Aorta (tissue), 5 donors: ENCODE data around the gene RANBP3. TPM values are rescaled to one million over a fixed set of nuclear protein-coding genes. Genes with fewer than 3 reads are reported as not detected.

Source experiments
- ATAC-seq: fragments of 200-7000 bp; cut with Tn5 transposase; one replicate; pipeline ENCODE4 v1.9.1; 2022; ENCODE audit warnings: moderate library complexity; ENCODE audit not compliant: low FRiP score
- DNase-seq, 2 donors: peaks; one replicate each; pipeline ENCODE4 v3.0.0-alpha.2; 2020
- H3K27ac ChIP-seq, 2 donors: one replicate each; pipeline ENCODE4 v1.5.1; 2013; ENCODE audit warnings: low read length in 2 of 2, mild to moderate bottlenecking in 2 of 2, moderate library complexity in 2 of 2, control low read depth in 1 of 2, inconsistent platforms in 1 of 2, low read depth in 1 of 2
- H3K27me3 ChIP-seq, 2 donors: one replicate each; pipeline ENCODE4 v1.6.1; 2013; ENCODE audit warnings: control low read depth in 1 of 2, low read length in 1 of 2, mild to moderate bottlenecking in 1 of 2, moderate library complexity in 1 of 2; ENCODE audit not compliant: insufficient read depth in 2 of 2, control insufficient read depth in 1 of 2
- H3K36me3 ChIP-seq, 2 donors: one replicate each; pipeline ENCODE4 v1.6.1; 2013; ENCODE audit warnings: control low read depth in 1 of 2, low read length in 1 of 2, mild to moderate bottlenecking in 1 of 2; ENCODE audit not compliant: insufficient read depth in 2 of 2, control insufficient read depth in 1 of 2
- H3K4me1 ChIP-seq, 2 donors: one replicate each; pipeline ENCODE4 v1.6.1; 2013; ENCODE audit warnings: low read length in 2 of 2, control low read depth in 1 of 2, mild to moderate bottlenecking in 1 of 2, moderate library complexity in 1 of 2; ENCODE audit not compliant: insufficient read depth in 2 of 2, control insufficient read depth in 1 of 2
- H3K4me3 ChIP-seq, 2 donors: one replicate each; pipeline ENCODE4 v1.5.1; 2013; ENCODE audit warnings: low read length in 2 of 2, control low read depth in 1 of 2, mild to moderate bottlenecking in 1 of 2
- H3K9me3 ChIP-seq: one replicate; pipeline ENCODE4 v1.6.1; 2013; ENCODE audit warnings: mild to moderate bottlenecking, low read length; ENCODE audit not compliant: control insufficient read depth
- WGBS, 2 donors: extraction: QIAGEN DNeasy Blood & Tissue Kit; methylation state at CpG; one replicate each; pipeline ENCODE4 v1.1.7; 2013; 5-methylcytosine and 5-hydroxymethylcytosine counted together
- intact Hi-C, 2 donors: fragments of 100-400 bp; cut with DNase I; formaldehyde crosslinking; loops; one replicate each; pipeline versions ENCODE4 v1.14.2 to v1.15.0; 2022
- polyA plus RNA-seq, 2 donors: library from polyadenylated mRNA; stranded (reverse); fragments of 200-250 nt; gene quantifications; one replicate each; pipeline ENCODE4 v1.2.3, GENCODE V29; 2013
- total RNA-seq, 2 donors: library from RNA; stranded (reverse); fragmentation: NEBNext Ultra II Directional; extraction: Animal tissue kit (Norgen Biotek cat#: 25700); gene quantifications; one replicate each; pipeline ENCODE4 v1.2.1, GENCODE V29; 2021
- donor health status: healthy with polysubstance abuse.
- donor health status: Bipolar disorder and iron deficiency.
- donor health status: DM: no; HTN: no; CAD: no.
- donor health status: DM: no; HTN: no; CAD: no.
- donor health status: DM: yes; HTN: yes; CAD: no.

Gene RANBP3
- total and polyA plus RNA-seq, 4 donors, result 19.5 to 63.2 (median 50.6) TPM

DNA sequence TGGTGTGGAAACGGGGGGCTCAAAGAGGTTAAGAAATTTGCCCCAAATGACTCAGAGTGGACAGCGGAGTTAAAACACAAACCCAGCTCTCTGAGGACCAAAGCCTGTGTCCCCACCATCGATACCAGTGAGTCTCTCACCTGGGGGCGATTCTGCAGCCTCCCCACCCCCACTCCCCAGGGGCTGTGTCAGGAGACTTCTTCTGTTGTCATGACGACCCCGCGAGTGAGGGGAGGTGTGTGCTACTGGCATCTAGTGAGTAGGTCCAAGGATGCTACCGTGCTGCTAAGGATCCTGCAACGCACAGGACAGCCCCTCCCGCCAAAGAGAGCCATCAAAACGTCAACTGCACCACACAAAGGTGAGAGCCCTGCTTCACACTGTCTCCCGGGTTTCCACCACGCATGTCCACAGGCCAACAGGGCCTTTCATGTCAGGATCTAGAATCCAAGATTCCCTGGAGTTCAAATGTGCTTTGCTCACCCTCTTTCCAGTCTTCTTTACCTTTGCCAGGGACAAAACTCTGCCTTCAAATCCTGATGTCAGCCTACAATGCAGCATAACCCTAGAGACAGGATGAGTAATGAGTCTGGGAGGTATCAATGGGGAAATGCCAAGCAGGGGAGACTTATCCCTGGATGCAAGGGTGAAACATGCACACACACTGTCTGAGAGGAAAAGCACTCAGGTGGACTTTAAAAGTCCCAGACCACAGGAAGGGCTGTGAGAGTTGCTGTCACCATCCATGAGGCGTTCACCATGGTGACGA, 3.9 kb downstream of the RANBP3 start:
- ATAC-seq (no peak), DNase-seq (peak in 1 of 2 donors; percentile 33)
- no peaks in the 10 kb centered on the region for H3K9me3 ChIP-seq
- peaks cover 0 to 2% of the 10 kb centered on the region in 2 donors for H3K4me1 ChIP-seq
- no peaks in the 10 kb centered on the region for H3K27me3 ChIP-seq
- no peaks in the 10 kb centered on the region for H3K36me3 ChIP-seq
- 78 to 80% methylated on average over 15 of the region's 15 CpGs for WGBS, 2 donors
- no peak overlapping the region for H3K27ac ChIP-seq
- intact Hi-C loops, result no loop called here
- H3K4me3 ChIP-seq, result no peak overlapping the region

GRCh38 chr19:5973376-5973775, 4.6 kb downstream of the RANBP3 start:
- Histone ChIP-seq H3K9me3 (no peaks in the 10 kb centered on the region), H3K27me3 (no peaks in the 10 kb centered on the region), H3K4me1 (peaks cover 0 to 2% of the 10 kb centered on the region in 2 donors), H3K36me3 (no peaks in the 10 kb centered on the region), H3K4me3 (no peak overlapping the region), H3K27ac (no peak overlapping the region)
- DNase-seq (peak in 1 of 2 donors; percentile 29), ATAC-seq (no peak)
- intact Hi-C loops, result no loop called here
- WGBS, 2 donors, result 82 to 92% methylated on average over 5 of the region's 5 CpGs

DNA sequence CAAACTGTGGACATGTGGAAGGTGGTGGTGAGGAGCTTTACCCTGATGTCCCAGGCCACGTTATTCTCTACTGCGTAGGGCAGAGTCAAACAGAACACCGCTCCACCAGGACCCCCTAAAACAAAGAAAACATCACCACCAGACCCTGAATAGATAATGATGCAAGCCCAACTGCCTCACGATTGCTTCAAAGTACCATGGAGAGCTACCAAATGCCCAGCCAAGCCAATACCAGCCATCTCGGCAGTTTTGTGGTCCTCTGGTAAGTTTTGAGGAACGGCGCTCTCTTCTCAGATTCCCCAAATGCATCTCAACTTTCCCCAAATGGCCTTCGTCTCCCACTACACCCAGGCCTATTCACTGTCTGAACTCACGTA, 5.6 kb downstream of the RANBP3 start:
- H3K4me3 ChIP-seq, result no peak overlapping the region
- H3K4me1 ChIP-seq, result peaks cover 0 to 2% of the 10 kb centered on the region in 2 donors
- DNase-seq (no peak), ATAC-seq (no peak)
- H3K36me3 ChIP-seq, result no peaks in the 10 kb centered on the region
- no peaks in the 10 kb centered on the region for H3K9me3 ChIP-seq
- intact Hi-C loops, result no loop called here
- H3K27ac ChIP-seq, result no peak overlapping the region
- WGBS, 2 donors, result 75% methylated on average over 9 of the region's 9 CpGs
- no peaks in the 10 kb centered on the region for H3K27me3 ChIP-seq

DNA sequence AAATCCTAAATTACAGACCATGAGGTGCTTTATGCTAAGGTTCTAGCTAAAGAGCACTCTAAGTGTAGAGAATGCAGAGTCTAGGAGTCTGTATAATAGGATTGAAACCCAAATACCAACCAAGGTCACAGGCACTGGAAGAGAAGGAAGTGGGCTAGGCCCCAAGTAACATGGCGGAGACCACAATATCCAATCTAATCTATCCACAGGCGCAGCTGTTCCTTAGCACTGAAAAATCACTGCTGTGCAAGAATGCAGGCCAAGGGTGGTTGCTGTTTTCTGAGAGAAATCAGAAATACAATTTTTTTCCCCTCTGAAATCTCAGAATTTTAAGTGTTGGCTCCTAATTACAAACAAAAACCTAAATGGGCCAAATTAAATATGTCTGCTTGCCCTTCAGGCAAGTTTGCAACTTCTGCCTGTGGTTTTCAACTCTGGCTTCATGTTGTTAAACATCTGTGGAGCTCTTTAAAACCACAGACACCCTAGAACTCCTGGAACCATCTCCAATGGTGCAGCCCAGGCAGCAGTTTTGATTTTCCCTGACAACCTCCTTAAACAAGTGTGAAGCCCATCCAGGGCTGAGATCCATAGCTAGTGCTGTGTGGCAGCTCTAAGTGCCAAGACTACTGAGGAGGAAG, 6.1 kb downstream of the RANBP3 start:
- 93 to 98% methylated on average over 2 of the region's 2 CpGs for WGBS, 2 donors
- Histone ChIP-seq H3K4me1 (peaks cover 0 to 2% of the 10 kb centered on the region in 2 donors), H3K9me3 (no peaks in the 10 kb centered on the region), H3K27me3 (no peaks in the 10 kb centered on the region), H3K4me3 (no peak overlapping the region), H3K36me3 (no peaks in the 10 kb centered on the region), H3K27ac (no peak overlapping the region)
- intact Hi-C loops, result no loop called here
- no peak for ATAC-seq
- DNase-seq, result no peak

- ATAC-seq, result no peak
- Histone ChIP-seq H3K36me3 (no peaks in the 10 kb centered on the region), H3K27ac (no peak overlapping the region), H3K4me3 (no peak overlapping the region), H3K9me3 (no peaks in the 10 kb centered on the region), H3K4me1 (no peaks in the 10 kb centered on the region), H3K27me3 (no peaks in the 10 kb centered on the region)
- peak in 1 of 2 donors; percentile 7 for DNase-seq
- intact Hi-C loops, result loop anchor here in 1 of 2 donors (5.0 kb wide), 1 partner anchor 53 kb away; no protein-coding TSS in a partner anchor
- WGBS, 2 donors, result 88 to 89% methylated on average over 8 of the region's 8 CpGs
Observed at GRCh38 chr19:5969476-5969875, 8.5 kb downstream of the RANBP3 start.

GRCh38 chr19:5968431-5969373, 9.2 kb downstream of the RANBP3 start:
- DNase-seq (peak in 1 of 2 donors; percentile 45), ATAC-seq (no peak)
- Histone ChIP-seq H3K27ac (peak overlapping the region in 1 of 2 donors; percentile 29), H3K4me3 (no peak overlapping the region), H3K9me3 (no peaks in the 10 kb centered on the region), H3K4me1 (no peaks in the 10 kb centered on the region), H3K36me3 (no peaks in the 10 kb centered on the region), H3K27me3 (no peaks in the 10 kb centered on the region)
- WGBS, 2 donors, result 41 to 51% methylated on average over 18 of the region's 18 CpGs
- intact Hi-C loops, result loop anchor here in 1 of 2 donors (5.0 kb wide), 1 partner anchor 54 kb away; no protein-coding TSS in a partner anchor

DNA sequence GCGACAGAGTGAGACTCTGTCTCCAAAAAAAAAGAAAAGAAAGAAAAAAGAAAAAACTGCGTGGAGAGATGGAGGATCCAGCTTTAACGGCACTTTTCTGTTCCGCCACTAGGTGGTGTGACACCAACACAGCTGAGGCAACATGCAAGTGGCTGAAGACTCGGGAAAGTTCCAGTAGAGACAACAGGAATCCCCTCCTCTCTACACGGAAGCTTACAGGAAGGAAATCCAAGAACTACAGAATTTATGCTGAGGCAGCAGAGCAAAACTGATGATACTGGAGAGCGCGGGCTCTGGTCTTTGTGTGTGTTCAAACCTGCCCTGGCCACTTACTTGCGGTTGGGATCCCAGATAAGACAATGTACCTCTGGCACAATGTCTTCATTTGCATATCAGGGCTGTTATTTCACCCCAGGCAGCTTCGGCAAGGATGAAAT, 9.9 kb downstream of the RANBP3 start:
- H3K27me3 ChIP-seq, result no peaks in the 10 kb centered on the region
- no peaks in the 10 kb centered on the region for H3K9me3 ChIP-seq
- intact Hi-C loops, result loop anchor here in 1 of 2 donors (5.0 kb wide), 1 partner anchor 54 kb away; no protein-coding TSS in a partner anchor
- no peak overlapping the region for H3K4me3 ChIP-seq
- H3K4me1 ChIP-seq, result no peaks in the 10 kb centered on the region
- WGBS, 2 donors, result 9% methylated on average over 10 of the region's 10 CpGs
- DNase-seq (peak in 1 of 2 donors; percentile 70), ATAC-seq (peak; percentile 84)
- no peak overlapping the region for H3K27ac ChIP-seq
- no peaks in the 10 kb centered on the region for H3K36me3 ChIP-seq

- WGBS, 2 donors, result 53 to 59% methylated on average over 7 of the region's 7 CpGs
- intact Hi-C loops, result loop anchor here in 1 of 2 donors (5.0 kb wide), 1 partner anchor 55 kb away; no protein-coding TSS in a partner anchor
- Histone ChIP-seq H3K27ac (no peak overlapping the region), H3K9me3 (no peaks in the 10 kb centered on the region), H3K36me3 (no peaks in the 10 kb centered on the region), H3K4me1 (no peaks in the 10 kb centered on the region), H3K27me3 (no peaks in the 10 kb centered on the region), H3K4me3 (no peak overlapping the region)
- peak in 1 of 2 donors; percentile 23 for DNase-seq
- ATAC-seq, result no peak
Observed at GRCh38 chr19:5967571-5967970, 10.4 kb downstream of the RANBP3 start.
